ENCODE measurements around the gene CPXM2.
"Not testable (repeated sequence)": the region's sequence is repeated elsewhere in the genome, so short reads cannot be mapped to it uniquely, and the experiment has no call there.

The CPXM2 gene

DNA sequence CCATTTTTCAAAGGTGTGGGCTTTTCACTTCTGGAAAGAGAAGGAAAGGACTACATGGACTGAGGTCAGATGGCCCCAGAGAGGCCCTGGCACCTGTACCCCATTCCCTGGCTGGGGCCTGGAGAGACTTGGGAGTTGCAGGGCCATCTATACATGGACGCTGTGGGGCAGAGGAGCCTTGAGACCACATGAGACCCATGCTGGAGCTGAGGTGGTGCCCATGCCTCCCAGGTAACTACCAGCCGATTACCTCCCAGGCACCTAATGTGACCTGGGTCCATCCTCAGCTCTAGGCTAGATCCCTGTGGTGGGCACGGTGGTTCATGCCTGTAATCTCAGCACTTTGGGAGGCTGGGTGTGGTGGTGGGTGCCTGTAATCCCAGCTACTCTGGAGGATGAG lies 144.2 kb downstream of the CPXM2 start:
- in situ Hi-C loops (cut with MboI; ENCODE audit: low sequenced_read_pairs), result no loop called here

DNA sequence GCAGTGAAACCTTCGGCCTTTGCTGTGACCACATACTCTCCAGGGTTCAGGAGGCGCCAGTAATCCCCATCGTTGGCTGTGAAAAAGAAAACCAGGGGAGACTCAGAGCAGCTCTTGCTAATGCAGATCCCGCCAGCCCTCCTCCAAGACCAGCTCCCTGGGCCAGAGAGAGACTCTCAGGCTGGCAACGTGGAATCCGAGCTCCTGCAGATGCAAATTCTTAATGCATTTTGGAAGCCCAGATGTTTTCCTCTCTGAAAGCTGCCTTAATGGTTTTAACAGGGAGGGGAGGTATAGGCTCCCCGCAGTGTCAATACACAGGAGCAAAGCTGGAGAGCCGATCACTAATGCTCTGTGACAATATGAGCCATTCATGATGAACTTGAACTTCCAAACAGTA lies 144.7 kb downstream of the CPXM2 start:
- in situ Hi-C loops (cut with MboI; ENCODE audit: low sequenced_read_pairs), result no loop called here

DNA sequence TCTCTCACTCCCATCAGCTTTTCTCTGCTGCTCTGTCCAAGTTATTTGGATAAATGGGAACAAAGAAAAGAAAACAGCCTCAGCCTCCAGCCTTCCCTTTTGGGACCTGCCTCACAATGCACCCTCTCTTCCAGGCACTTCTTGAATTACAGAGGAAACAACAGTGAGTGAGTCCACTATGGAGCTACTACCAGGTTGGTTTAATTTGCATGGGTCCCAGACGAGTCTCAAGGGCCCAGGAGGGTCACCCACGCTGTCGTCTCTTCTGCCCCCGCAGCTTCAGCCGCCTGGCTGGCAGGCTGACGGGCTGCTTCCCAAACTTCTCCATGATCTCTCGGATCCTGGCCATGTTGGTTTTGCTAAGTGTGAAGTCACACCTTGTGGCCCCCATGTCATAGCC lies 145.1 kb downstream of the CPXM2 start:
- in situ Hi-C loops (cut with MboI; ENCODE audit: low sequenced_read_pairs), result no loop called here

DNA sequence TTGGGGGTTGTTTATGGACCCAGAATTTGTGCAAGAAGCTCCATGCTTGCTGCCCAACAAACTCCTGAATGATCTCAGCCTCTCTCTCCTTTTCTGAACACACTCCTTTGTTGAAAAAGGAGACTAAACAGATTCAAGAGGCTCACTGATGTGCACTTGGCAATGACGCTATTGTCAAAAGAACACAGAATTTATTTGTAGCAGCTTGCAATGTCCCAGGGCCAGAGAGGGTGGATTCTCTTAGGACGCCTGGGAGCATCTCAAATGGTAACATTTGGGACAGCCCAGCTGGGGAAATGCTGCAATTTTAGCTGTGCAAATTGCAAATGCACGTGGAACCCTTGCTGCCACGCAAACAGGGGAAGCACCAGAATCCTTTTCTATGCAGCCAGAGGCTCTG lies 145.5 kb downstream of the CPXM2 start:
- in situ Hi-C loops (cut with MboI; ENCODE audit: low sequenced_read_pairs), result no loop called here

DNA sequence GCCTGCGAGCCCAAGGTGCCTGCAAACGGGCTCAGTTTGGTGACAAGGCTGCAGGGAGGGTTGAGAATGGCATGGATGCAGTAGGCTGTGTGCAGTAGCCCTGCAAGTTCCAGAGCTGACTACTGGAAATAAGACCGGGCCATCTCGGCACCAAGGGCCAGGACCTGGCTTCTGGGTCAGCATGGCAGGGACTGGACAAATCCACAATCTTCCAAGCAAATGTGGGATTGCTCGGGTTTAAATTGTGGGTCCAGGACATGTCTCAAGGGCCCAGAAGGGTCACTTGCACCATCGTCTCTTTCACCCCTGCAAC lies 147.4 kb downstream of the CPXM2 start:
- in situ Hi-C loops (cut with MboI; ENCODE audit: low sequenced_read_pairs), result no loop called here

DNA sequence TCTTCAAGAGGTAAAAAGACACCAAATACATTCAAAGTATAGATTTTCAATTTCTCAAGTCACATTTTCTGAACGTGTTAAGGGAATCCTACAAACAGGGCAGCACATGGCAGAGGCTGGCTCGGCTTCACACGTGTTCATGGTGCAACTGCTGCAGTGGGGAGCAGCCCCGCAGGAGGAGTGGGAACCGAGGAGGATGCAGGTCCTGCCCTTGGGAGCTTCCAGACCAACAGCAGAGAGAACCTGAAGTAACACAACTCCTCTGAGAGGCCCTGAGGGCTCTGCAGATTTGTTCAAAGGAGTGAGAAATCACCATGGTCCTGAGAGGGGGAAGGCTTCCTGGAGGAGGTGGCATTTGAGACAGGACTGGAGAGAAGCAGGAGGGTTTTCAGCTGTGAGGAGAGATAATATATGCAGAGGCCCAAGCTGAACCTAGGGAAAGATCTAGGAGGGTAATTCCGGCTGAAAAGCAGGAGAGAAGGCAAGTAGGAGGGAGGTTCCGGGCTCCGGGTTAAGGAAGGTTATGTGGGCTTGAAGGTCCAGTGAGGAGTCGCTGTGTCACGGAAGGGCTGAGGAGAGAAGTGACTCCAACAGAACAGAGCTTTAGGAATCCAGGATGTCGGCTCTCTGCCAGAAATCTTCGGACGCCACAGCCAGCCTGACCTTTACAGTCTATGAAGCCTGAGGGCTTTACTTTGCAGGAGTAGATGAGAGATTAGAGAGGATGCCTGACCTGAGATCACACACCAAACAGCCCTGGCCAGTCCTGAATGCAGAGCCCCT lies 148.0 kb downstream of the CPXM2 start:
- in situ Hi-C loops (cut with MboI; ENCODE audit: low sequenced_read_pairs), result no loop called here

DNA sequence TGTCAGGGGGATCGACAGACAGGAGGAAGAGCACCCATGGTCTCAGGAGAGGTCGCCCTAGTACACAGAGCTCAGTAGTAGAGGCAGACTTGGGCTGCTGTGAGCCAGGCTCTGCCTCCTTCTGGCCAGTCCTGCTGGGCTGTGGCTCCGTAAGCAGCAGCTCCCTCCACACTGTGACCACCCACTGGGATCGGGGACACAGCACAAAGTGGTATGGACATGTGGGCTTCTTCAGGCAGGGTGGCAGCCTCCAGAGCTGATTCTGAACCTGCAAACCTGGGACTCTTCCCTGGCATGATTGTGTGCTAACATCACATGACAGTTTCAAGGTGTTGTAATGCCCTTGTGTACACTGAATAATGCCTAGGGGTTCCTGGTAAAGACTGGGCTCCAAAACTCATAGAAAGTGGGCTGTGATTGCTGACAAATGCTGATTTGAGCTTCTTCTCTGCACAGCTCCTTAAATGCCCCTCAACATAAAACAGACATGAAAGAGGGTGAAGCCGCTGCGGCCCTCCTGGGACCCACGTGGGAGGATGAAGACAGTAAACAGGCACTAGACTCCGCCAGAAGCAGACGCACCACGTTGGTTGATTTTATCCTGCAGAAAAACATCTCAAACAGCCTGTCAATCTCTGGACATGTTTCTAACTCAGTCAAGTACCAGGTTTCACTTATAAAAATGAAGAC lies 148.7 kb downstream of the CPXM2 start:
- in situ Hi-C loops (cut with MboI; ENCODE audit: low sequenced_read_pairs), result no loop called here

DNA sequence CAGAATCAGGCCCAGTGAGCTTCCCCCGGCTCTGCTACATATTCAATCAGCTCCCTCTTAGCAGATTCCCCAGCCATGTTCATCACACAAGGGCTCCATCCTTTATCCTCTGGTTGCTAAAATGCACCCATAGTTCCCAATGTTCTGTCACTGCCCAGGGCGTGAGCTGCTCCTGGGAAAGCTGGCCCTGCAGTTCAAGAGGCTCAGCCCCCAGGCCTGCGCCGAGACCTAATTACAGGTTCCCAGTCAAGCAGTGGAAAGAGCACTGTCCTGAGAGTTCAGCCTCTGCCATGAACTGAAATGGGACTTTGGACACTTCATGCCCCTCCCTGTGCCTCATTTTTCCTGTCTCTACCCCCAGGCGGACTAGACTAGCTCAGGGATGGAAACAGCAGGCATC lies 149.9 kb downstream of the CPXM2 start:
- in situ Hi-C loops (cut with MboI; ENCODE audit: low sequenced_read_pairs), result no loop called here

DNA sequence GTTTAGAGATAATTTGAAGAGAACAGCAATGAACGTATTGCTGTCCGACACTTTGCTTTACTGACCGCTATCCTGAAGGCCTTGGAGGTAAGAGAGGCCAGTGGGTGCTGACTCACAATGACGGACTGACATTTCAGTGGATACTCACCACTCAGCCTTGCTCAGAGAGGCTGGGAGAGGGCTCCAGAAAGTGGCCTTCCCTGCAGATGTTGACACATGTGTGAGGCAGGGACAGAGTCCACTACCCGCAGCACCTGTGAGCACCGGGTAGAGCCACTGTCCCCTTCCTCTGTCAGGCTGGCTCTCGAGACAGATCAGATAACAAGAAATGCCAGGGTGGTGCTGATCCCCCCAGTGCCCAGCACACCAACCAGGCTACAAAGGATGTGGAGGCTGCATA lies 150.5 kb downstream of the CPXM2 start:
- in situ Hi-C loops (cut with MboI; ENCODE audit: low sequenced_read_pairs), result no loop called here

DNA sequence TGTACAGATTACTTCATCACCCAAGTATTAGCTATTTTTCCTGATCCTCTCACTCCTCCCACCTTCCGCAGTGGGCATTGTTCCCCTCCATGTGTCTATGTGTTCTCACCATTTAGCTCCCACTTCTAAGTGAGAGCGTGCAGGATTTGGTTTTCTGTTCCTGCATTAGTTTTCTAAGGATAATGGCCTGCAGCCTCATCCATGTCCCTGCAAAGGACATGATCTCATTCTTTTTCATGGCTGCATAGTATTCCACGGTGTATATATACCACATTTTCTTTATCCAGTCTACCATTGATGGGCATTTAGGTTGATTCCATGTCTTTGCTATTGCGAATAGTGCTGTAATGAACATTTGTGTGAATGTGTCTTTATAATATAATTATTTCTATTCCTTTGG lies 154.7 kb downstream of the CPXM2 start:
- in situ Hi-C loops (cut with MboI; ENCODE audit: low sequenced_read_pairs), result not testable (repeated sequence)

DNA sequence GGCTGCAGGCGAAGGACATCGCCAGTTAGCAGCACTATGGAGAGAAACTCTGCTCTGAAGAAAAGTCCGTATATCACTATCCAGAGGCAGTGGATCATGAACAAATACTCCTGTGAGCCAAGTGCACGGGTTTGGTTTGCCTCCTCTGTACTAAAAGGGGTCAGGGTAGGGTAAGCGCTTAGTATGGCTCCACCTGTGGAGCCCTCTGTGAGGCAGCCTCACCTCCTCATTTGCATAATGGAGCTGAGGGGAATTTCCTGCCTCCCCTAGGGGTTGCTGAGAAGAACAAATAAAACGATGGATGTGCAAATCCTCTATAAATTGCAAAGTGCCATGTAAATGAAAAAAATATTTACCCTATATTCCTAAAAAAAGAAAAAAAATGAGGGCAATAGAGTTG lies 162.1 kb downstream of the CPXM2 start:
- in situ Hi-C loops (cut with MboI; ENCODE audit: low sequenced_read_pairs), result no loop called here

DNA sequence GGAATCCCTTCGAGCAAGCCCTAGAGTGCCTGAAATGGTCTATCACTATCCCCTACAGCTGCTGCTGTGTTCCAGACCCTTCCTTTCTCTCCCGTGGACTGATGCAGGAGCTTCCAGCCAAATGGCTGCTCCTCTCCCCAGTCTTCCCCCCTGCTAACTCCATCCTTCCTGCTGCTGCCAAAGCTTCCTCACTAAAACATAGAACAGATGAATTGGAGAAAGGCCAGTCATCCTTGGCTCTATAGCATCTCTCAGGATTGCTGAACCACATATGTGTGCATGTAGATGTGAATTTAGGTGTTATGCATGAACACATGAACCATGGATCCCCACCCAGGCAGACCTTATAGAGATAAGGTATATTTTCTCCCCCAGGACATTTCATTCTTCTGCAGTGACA lies 164.8 kb downstream of the CPXM2 start:
- in situ Hi-C loops (cut with MboI; ENCODE audit: low sequenced_read_pairs), result no loop called here

DNA sequence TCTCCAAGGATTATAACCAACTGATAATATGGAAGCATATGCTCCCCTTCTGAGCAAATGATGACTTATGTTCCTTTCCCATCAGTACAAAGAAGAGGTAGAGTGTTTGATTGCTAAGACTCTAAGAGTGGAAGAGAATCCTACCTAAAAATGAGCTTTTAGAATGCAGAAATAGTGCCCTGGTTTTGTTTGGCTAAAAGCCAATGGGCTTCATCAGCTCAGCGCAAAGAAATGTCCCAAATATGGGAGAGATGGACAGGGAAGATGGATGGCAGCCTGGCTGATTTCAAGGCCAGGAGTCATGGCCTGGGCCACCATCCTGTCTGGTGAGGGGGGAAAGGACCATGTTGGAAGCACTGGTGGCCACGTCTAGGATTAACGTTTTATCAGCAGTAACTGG lies 165.2 kb downstream of the CPXM2 start:
- in situ Hi-C loops (cut with MboI; ENCODE audit: low sequenced_read_pairs), result no loop called here

DNA sequence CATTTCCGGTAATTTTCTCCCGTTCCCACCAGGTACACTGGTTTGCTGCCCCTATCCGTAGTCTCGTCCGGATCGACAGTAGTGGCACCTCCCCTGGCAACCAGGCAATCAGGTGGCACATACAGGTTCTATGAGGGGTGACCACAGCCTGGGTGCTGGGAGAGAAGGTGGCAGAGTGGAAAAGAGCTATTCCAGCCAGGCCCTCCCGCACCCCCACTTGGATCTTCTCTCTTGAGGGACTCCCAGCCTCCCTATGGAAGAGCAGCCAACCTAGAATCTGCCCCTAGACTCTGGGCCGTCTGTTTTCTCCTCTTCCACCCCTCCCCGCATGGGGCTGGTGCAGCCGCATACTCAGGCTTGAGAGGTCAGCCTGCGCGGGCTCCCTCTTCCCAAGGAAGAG lies 166.9 kb downstream of the CPXM2 start:
- in situ Hi-C loops (cut with MboI; ENCODE audit: low sequenced_read_pairs), result no loop called here

DNA sequence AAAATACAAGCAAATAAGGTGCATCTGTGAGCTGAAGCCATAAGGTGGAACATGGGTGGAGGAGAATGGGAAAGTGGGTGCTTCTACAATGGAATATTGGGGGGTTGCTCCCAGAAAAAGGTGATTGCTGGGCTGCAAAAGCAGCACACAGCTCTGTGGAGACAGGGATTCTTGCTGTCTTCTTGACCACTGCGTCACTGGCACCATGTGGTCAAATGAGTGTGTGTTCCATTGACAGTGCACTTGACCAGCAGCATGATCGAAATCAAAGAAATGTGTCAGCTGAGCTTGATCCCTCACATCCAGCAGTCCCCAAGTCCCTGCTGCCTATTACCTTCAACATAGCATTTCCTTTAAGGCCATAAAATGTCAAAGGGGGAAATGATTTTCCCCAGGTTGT lies 169.3 kb downstream of the CPXM2 start:
- in situ Hi-C loops (cut with MboI; ENCODE audit: low sequenced_read_pairs), result no loop called here

DNA sequence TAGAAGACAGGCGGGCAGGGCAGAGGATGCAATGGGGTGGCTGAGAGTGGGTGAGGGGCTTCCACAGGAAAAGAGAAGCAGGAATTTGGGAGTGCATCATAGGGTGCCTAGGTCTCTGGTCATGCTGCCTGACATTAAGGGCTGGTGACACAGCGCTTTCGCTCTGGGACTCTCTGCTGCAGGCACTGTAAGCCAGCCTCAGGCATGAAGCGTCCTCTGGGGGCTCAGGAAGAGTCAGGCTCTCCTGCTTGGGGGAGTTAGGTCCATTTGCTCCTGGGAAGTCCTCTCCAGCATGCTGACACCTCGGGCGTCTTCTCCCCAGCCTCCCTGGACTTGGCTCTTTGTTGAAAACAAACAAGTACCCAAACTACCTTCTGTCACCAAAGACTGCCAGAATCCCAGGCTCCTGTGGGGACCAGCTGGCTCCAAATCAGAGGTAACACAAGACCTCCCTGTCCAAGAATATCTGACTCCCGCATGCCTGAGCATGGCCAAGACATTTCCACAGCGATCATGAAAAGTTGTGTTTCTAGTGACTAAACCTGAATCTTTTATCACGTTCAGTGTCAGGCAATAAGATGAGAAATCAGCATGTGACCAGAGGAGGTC lies 170.1 kb downstream of the CPXM2 start:
- in situ Hi-C loops (cut with MboI; ENCODE audit: low sequenced_read_pairs), result no loop called here

DNA sequence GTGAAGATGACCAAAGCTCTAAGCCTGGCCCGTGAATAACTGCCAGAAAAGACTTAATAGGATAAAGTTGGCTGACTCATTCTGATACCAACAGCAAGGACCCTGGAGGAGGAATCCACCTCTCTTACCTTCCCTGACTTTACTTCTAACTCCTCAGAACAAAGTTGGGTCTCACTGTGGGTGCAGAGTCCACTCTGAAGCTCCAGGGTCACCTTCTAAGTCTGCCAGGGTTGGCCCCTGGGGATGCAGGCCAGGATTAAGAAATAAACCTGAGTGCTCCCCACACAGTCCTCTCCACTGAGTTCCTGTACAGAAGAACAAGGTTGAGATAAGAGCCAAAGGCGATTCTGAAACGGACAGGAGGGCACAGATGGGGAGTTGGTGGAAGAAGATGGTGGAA lies 171.1 kb downstream of the CPXM2 start:
- in situ Hi-C loops (cut with MboI; ENCODE audit: low sequenced_read_pairs), result no loop called here

DNA sequence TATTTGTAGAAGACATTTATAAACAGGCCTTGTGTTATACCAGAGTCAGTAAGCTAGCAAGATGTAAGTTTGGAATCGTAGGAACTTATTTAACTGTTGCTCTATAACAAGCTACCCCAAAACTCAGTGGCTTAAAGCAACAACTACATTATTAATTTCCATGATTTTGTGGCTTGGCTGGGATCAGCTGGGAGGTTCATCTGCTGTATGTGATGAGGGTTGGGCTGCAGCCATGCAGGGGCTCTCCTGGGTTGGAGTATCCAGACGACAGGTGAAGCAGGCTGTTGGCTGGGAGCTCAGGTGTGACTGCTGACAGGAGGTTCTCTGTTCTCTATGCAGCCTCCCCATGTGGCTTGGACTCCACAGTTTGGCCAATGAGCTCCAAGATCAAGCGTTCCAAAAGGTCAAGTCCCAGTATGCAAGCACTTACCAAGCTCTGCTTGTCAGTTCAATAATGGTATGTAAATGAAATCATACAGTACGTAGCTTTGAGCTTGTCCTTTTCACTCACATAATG lies 173.0 kb downstream of the CPXM2 start:
- in situ Hi-C loops (cut with MboI; ENCODE audit: low sequenced_read_pairs), result no loop called here

DNA sequence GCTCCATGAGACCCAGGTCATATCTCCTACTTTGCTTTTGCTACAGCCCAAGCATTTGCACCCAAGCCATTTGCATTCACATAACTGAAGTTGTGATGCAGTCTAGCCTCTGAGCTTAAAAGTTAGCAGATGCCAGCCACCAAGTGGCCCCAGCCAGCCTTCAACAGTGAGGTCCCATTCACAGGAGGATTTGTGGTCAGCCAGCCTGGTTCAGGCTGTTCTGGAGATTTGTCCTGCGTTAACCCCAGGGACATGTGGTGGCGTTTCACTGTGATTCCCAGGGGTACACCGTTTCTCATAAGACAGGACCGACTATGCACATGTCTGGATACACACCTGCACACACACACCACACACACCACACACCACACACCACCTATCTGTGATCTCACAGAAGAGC lies 174.3 kb downstream of the CPXM2 start:
- in situ Hi-C loops (cut with MboI; ENCODE audit: low sequenced_read_pairs), result no loop called here

DNA sequence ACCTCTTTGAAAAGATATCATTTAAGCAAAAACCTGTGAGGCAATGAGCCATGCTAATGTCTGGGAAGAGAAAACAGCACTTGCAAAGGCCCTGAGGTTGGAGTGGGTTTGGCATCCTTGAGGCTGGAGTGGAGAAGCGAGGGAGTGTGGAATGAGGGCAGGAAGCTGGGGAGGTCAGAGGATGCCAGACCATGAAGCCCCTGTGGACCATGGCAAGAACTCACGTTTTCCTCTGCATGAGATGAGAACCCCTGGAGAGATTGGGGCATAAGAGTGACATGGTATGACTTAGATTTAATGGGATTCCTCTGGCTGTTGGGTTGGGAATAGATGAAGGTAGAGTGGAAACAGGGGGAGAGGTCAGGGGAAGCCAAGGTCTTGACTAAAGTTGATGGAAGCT lies 176.1 kb downstream of the CPXM2 start:
- in situ Hi-C loops (cut with MboI; ENCODE audit: low sequenced_read_pairs), result no loop called here

DNA sequence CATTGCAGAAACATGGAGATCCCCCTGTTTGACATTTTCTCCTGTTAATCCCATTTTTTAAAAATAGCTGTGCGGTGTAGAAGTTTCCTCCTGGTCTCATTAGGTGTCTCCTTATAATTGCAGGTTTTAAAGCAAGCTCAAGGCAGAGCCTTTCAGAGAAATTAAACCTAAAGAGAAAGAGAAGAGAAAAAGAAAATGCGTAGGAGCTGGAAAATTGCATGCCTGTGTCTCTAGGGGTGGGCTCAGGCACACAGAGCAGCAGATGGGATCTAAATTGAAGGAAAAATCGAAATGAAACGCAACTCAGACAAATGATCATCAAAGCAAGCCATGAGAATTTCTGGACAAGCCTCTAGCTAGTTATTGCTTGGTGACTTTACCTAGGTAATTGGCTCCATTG lies 185.4 kb downstream of the CPXM2 start:
- in situ Hi-C loops (cut with MboI; ENCODE audit: low sequenced_read_pairs), result no loop called here

DNA sequence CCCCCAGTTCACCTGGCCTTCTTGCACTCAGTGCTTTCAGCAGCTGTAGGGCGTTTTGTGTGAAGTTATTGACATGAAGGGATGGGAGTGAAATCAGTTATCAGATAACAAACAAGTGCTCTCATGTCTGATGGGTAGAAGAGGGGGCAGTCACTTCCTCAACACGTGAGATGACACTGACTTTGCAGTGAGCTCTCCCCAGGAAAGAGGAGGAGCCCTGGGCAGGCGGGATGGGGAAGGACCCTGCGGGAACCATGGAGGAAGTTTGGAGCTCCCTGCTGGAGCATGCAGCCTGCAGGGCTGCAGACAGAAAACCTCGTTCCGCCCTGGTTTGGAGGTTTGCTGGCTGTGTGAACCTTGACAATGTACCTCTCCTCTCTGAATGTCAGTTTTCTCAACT lies 186.8 kb downstream of the CPXM2 start:
- in situ Hi-C loops (cut with MboI; ENCODE audit: low sequenced_read_pairs), result no loop called here
